Measurements from ENCODE around the gene BRSK1. TPM values are rescaled to one million over a fixed set of nuclear protein-coding genes. Genes with fewer than 3 reads are reported as not detected.

BRSK1 gene
- polyA plus RNA-seq, 3 donors: not detected

DNA sequence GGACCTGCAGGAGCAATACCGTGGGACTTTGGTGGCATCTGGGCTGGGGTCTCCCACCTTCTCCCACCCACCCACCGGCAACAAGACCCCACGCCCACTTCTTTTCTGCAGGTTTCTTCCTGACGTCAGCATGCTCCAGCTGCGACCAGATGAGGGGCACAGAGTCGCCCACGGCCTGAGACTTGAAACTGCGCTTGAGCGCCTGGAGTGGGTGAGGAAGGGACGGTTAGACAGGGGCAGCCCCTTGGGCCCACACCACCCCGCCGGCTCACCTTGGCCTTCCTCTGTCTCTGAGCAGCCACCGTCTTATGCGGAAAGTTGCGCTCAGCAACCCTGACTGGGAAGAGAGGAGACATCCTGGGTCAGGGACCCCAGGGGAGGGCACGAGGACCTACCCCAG, 77.1 kb downstream of the BRSK1 start:
- Mint-ChIP-seq H3K9me3 (peaks cover 0 to 1% (median 0%) of the 10 kb centered on the region in 7 donors), H3K4me3 (no peak overlapping the region), H3K27me3 (ENCODE audit: low read depth in 3 of 3) (peaks cover 17 to 31% (median 21%) of the 10 kb centered on the region in 3 donors), H3K36me3 (no peaks in the 10 kb centered on the region), H3K4me1 (no peaks in the 10 kb centered on the region), H3K27ac (no peak overlapping the region)
- H3K4me2 ChIP-seq (replicated peaks; ENCODE audit: extremely low read depth, low read length, poor library complexity, severe bottlenecking): no peak overlapping the region
- no peak overlapping the region for H3K27ac ChIP-seq (ENCODE audit: low read depth in 1 of 2, low read length in 2 of 2)
- DNase-seq: no peak
- H3K9me3 ChIP-seq (replicated peaks in 1 of 2; ENCODE audit: control insufficient read depth in 1 of 2, insufficient read depth in 1 of 2, low read length in 2 of 2): no peaks in the 10 kb centered on the region
- no peak overlapping the region for H3K4me3 ChIP-seq (replicated peaks in 1 of 3; ENCODE audit: low read depth in 2 of 3, low read length in 3 of 3)
- no peaks in the 10 kb centered on the region for H3K36me3 ChIP-seq (replicated peaks in 1 of 2; ENCODE audit: control insufficient read depth in 1 of 2, insufficient read depth in 2 of 2, low read length in 2 of 2)
- H4K20me1 ChIP-seq (ENCODE audit: insufficient read depth, low read length): no peaks in the 10 kb centered on the region
- no peak overlapping the region for H3K9ac ChIP-seq (ENCODE audit: insufficient read depth, low read length, poor library complexity, severe bottlenecking)
- WGBS (ENCODE audit: insufficient coverage): 93% methylated on average over 13 of the region's 16 CpGs
- H3K79me2 ChIP-seq (ENCODE audit: insufficient read depth, low read length): no peaks in the 10 kb centered on the region
- intact Hi-C loops (cut with micrococcal nuclease): no loop called here
- no peak overlapping the region for H2AFZ ChIP-seq (ENCODE audit: insufficient read depth, low read depth, low read length, poor library complexity, severe bottlenecking)
- TF ChIP-seq, protein P1, sequence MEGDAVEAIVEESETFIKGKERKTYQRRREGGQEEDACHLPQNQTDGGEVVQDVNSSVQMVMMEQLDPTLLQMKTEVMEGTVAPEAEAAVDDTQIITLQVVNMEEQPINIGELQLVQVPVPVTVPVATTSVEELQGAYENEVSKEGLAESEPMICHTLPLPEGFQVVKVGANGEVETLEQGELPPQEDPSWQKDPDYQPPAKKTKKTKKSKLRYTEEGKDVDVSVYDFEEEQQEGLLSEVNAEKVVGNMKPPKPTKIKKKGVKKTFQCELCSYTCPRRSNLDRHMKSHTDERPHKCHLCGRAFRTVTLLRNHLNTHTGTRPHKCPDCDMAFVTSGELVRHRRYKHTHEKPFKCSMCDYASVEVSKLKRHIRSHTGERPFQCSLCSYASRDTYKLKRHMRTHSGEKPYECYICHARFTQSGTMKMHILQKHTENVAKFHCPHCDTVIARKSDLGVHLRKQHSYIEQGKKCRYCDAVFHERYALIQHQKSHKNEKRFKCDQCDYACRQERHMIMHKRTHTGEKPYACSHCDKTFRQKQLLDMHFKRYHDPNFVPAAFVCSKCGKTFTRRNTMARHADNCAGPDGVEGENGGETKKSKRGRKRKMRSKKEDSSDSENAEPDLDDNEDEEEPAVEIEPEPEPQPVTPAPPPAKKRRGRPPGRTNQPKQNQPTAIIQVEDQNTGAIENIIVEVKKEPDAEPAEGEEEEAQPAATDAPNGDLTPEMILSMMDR (IDR thresholded peaks at IDR 0.05): no peak
- no peaks in the 10 kb centered on the region for H3K4me1 ChIP-seq (ENCODE audit: control insufficient read depth in 1 of 2, insufficient read depth in 2 of 2, low read length in 2 of 2)
- H3K27me3 ChIP-seq (ENCODE audit: control insufficient read depth in 2 of 2, insufficient read depth in 2 of 2, low read length in 2 of 2): peaks cover 0 to 16% of the 10 kb centered on the region in 2 donors

Small RNA genes lying within 50 kb of the gene (small RNA-seq; reads per million reads assigned to genes)
- not detected for gene MIR6802 (ENCODE audit: insufficient read length, low read depth)
- gene MIR6803 (ENCODE audit: insufficient read length, low read depth): not detected

Other genes starting within 250 kb of the BRSK1 start
- 1 to 10 TPM in 1 of 3 donors, under 1 TPM in 2; 0.03 to 1.1 (median 0.14) TPM for gene GP6, start 245.7 kb upstream of the BRSK1 start, polyA plus RNA-seq
- 1 to 10 TPM; 1.6 to 4.0 (median 2.3) TPM for gene RDH13, start 220.8 kb upstream of the BRSK1 start, polyA plus RNA-seq
- gene EPS8L1, start 208.1 kb upstream of the BRSK1 start, polyA plus RNA-seq: 1 to 10 TPM; 1.5 to 5.0 (median 1.8) TPM
- gene PPP1R12C, start 166.4 kb upstream of the BRSK1 start, polyA plus RNA-seq: 100 to 1,000 TPM in 1 of 3 donors, 1 to 10 TPM in 2; 2.1 to 206 (median 2.6) TPM
- gene TNNT1, start 134.8 kb upstream of the BRSK1 start, polyA plus RNA-seq: 10 to 100 TPM in 1 of 3 donors, 1 to 10 TPM in 2; 9.4 to 41.9 (median 9.8) TPM
- gene TNNI3, start 126.3 kb upstream of the BRSK1 start, polyA plus RNA-seq: 1 to 10 TPM in 1 of 3 donors, not detected in 2; 1.2 TPM
- gene DNAAF3, start 117.4 kb upstream of the BRSK1 start, polyA plus RNA-seq: under 1 TPM in 1 of 3 donors, not detected in 2; 0.19 TPM
- gene SYT5, start 103.7 kb upstream of the BRSK1 start, polyA plus RNA-seq: not detected
- gene PTPRH, start 74.5 kb upstream of the BRSK1 start, polyA plus RNA-seq: under 1 TPM in 2 of 3 donors, not detected in 1; 0.08 to 0.53 TPM
- gene TMEM86B, start 55.2 kb upstream of the BRSK1 start, polyA plus RNA-seq: 10 to 100 TPM in 1 of 3 donors, under 1 TPM in 2; 0.16 to 10.7 (median 0.38) TPM
- gene PPP6R1, start 25.0 kb upstream of the BRSK1 start, polyA plus RNA-seq: 10 to 100 TPM; 16.9 to 91.3 (median 22.0) TPM
- gene HSPBP1, start 3.9 kb upstream of the BRSK1 start, polyA plus RNA-seq: 10 to 100 TPM; 12.3 to 17.0 (median 15.3) TPM
- 10 to 100 TPM; 10.1 to 65.6 (median 11.2) TPM for gene TMEM150B, start 41.3 kb downstream of the BRSK1 start, polyA plus RNA-seq
- gene KMT5C, start 55.9 kb downstream of the BRSK1 start, polyA plus RNA-seq: 10 to 100 TPM in 1 of 3 donors, 1 to 10 TPM in 1, under 1 TPM in 1; 0.89 to 26.9 (median 1.5) TPM
- gene COX6B2, start 70.7 kb downstream of the BRSK1 start, polyA plus RNA-seq: under 1 TPM in 1 of 3 donors, not detected in 2; 0.36 TPM
- gene GARIN5B, start 79.3 kb downstream of the BRSK1 start, polyA plus RNA-seq: not detected
- gene IL11, start 86.5 kb downstream of the BRSK1 start, polyA plus RNA-seq: not detected
- gene TMEM190, start 92.8 kb downstream of the BRSK1 start, polyA plus RNA-seq: not detected
- not detected for gene TMEM238, start 100.3 kb downstream of the BRSK1 start, polyA plus RNA-seq
- 1,000 to 10,000 TPM in 1 of 3 donors, 100 to 1,000 TPM in 2; 199 to 3,862 (median 208) TPM for gene RPL28, start 101.9 kb downstream of the BRSK1 start, polyA plus RNA-seq
- gene UBE2S, start 123.8 kb downstream of the BRSK1 start, polyA plus RNA-seq: 10 to 100 TPM; 16.1 to 40.9 (median 21.9) TPM
- under 1 TPM in 1 of 3 donors, not detected in 2; 0.01 TPM for gene SHISA7, start 159.3 kb downstream of the BRSK1 start, polyA plus RNA-seq
- gene ISOC2, start 177.6 kb downstream of the BRSK1 start, polyA plus RNA-seq: 10 to 100 TPM; 14.8 to 20.2 (median 14.9) TPM
- gene C19orf85, start 180.8 kb downstream of the BRSK1 start, polyA plus RNA-seq: not detected
- gene ZNF628, start 192.6 kb downstream of the BRSK1 start, polyA plus RNA-seq: 1 to 10 TPM in 1 of 3 donors, under 1 TPM in 1, not detected in 1; 0.50 to 3.1 TPM
- 1 to 10 TPM; 1.5 to 2.2 (median 1.9) TPM for gene NAT14, start 201.2 kb downstream of the BRSK1 start, polyA plus RNA-seq
- under 1 TPM in 1 of 3 donors, not detected in 2; 0.08 TPM for gene SSC5D, start 204.4 kb downstream of the BRSK1 start, polyA plus RNA-seq